Activated CD4-positive, alpha-beta T cell treated with anti-CD3 and anti-CD28 coated beads for 1 hour (primary cell): Measurements from ENCODE around the gene CHST11.

Experiments used
- DNase-seq: peaks from one replicate; pipeline ENCODE4 v3.0.0-alpha.2; 2020

Gene CHST11

DNA sequence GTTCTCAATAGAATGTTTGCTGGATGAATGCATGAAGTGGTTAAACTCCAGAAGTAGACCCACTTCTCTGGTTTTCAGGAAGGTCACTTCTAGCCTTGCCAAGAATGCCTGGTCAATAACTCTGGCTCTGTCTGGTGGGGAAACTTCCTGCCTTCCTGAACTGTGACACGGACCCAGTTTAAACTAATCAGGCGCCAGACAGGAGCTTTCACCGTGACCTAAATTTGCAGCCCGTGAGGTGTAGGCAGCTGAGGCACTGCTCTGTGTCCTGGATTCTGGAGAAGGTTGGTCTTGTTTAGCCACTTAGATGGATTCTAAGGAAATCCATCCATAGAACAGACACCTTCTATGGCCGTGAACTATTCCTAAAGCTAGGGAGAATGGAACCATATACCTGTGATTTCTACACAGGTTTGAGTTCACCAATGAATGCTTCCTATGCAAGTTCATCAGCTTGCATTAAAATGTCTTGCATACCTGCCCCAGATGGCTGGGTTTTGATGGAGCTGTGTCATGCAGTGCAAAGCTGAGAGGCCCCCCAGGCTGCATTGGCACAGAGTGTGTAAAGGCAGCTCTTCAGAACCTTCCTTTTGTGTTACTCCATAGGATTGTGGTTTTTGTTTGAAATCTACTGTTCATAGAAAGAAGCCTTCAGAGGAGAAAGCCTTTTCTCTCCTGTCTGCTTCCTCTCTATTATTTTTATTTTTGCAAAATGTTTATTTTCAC, 4.4 kb downstream of the CHST11 start:
- no peak for DNase-seq

DNA sequence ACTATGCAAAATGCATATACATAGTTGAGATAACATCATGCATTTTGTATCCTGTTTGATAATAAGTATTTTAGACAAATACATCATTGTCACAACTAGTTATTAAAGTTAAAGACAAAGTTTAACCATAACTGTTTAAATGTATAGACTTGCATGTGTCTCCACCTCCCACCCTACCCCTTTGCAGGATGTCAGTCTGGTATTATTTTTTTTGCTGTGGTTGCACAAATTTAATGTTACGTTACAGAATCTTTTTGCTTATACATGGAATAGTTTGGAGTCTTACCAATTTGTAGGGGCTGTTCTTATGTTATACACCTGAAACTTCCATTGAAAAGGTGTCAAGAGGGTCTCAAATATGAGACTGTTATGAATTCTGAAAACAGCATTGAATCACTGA, 5.6 kb downstream of the CHST11 start:
- DNase-seq: no peak

DNA sequence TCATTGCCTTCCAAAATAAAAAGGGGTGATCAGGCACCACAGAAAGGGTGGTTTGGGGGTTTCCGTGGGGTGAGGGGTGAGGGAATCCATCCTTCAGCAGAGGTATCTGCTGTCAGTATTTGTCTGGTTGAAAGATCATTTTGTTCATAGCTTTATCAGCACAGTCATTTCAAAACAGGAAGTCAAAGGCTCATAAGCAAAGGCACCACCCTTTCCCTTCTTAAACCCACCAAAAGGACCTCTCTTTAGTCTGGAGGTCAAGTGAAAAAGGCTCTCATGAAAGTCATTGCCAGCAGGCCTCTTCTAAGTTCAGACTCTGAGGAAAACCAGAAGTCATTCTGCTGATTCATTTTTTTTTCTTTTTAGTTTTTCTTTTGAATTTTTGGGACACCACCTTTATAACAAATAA, 6.2 kb downstream of the CHST11 start:
- no peak for DNase-seq

DNA sequence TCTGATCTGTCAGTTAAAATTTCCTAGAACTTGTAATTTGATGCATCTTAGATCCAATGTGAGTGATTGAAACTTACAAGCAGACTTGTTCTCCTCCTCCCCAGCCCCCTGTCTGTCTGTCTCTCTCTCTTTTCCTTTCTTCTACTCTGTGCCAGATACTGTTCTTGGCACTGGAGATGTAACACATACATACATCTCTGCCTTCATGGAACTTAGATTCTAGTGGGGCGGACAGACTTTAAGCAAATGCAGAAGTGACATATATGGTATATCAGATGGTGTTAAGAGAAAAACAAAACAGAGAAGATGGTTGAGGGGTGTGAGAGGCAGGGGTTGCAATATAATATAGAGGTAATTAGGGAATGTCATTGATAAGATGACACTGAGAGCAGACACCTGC, 6.6 kb downstream of the CHST11 start:
- no peak for DNase-seq

DNA sequence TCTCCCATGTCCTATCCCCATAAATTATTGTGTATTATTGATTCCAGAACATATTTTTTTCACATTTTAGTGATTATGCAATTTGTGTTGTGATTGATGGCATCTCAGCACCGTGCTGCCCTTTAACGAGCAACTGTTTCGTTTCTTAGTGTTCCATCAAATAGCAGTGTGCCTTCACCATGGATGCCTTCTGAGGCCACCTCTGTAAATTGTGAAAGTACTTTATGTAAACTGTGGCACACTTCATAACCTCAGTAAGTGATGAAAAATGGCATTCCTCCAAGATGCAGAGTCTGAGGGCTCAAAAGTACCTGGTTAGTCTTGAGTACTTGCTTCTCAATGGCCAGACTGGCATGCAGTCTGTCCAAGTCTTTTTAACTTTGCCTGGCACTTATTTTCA, 8.2 kb downstream of the CHST11 start:
- DNase-seq: no peak

DNA sequence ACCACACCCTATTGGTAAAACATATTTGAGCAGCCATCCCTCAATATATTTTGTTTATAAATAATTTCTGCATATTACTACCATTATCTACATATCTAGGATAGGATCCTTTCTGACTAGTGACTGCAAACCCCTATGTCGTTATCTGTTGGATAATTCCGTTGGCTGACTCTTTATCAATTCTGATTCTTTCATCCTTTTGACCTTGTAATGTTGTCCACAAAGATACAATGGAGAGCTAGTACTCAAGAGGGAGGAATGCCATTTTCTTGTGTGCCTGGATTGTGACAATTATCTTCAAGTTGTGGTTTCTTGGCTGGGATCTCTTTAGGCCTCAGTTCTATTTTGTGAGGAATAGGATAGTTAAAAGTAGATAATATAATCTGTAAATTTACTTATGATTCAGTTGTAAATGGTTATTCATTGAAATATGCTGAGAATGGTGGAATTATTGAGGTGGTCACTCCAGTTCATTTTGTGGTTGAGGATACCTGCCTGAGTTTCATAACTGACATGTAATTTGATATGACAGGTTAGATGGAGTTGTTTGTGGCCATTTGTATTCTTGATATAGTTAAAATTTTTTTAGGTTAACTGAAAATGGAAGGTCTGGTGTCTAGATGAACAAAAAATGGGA, 10.1 kb downstream of the CHST11 start:
- no peak for DNase-seq

DNA sequence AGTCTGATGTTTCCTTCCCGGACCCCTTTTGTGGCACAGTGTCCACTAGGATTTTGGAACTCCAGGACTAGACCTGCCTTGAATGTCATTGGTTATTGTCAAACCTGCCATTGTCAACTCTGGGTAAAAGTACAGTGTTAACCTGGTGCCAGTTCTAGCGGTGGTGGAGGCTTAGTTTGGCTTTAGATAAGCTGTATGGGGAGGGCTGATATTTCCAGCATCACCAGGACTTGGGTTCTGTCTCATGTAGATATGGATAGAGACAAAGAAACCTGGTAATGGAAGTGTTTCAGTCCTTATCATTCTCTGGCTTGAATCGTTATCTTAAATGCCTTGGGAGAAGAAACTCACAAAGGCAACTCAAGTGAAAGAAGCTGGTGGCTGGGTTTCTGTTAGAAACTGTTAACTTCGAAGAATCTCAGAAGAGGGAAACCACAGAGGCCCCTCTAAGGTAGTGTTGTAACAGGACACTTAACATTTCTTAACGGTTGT, 10.6 kb downstream of the CHST11 start:
- DNase-seq: no peak

DNA sequence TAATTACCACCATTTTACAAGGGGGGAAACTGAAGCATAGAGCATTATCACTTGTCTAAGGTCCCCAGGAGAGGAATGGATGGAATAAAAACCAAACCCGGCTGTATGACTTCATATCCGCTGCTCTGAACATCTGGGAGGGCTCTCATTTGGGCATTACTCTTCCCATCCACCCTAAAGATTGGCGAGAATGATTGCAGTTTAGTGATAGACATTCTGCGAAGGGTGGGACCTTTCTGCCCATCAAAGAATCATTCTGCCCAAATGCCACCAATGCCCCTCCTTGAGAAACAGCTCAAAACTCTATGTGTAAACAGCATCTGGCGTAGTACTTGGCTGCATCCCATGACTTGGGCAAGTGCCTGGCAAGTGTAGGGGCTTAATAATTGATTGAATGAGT, 11.6 kb downstream of the CHST11 start:
- DNase-seq: no peak

DNA sequence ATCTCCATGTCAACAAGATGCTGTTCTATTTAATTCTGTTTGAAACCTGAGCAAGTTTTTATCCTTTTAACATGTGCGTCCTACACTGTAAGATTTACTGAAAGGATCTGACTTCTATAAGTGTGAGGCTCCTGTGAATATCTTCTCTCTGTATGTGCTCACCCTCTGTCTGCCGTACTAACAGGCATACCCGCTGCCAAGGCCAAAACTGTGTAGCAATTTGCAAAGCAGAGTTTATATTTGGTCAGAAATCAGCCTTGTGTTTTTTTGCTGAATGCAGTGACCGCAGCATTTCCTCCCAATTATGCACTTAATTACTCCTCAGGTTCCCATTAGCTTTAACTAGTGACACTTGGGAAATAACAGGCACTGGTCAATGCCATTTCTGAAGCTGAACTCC, 12.3 kb downstream of the CHST11 start:
- no peak for DNase-seq

DNA sequence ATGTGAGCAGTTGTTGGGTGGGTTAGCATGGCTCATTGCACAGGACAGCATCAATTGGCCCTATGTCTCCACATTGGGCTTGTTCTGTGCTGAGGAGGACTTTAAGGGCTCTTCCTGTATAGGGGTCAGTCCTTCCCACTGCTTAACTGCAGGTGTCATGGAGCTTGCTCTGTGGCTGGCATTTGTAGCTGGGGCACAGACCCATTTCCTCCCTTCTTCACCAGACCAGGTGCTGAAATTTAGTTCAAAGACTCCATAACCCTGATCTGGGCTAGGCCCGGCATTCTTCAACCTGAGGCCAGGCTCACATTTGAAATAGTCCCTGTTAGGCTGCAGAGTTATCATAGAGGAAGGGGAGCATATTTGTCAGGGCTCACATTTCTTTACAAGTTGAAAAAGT, 12.8 kb downstream of the CHST11 start:
- DNase-seq: no peak

DNA sequence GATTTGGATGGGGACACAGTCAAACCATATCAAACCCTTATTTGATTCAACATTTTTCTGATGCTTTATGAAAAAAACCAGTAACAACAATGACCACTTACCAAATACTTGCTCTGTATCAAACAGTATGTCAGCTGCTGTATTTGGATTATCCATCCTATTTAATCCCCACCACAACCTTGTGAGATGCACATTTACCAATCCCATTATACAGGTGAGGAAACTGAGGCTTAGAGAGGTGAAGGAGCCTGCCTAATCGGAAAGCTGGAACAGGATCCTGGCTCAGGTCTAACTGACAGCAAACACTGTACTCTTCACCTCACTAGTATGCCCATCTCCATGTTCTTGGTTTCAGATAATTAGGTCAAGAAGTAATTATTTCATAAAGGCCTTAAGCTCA, 13.8 kb downstream of the CHST11 start:
- no peak for DNase-seq

DNA sequence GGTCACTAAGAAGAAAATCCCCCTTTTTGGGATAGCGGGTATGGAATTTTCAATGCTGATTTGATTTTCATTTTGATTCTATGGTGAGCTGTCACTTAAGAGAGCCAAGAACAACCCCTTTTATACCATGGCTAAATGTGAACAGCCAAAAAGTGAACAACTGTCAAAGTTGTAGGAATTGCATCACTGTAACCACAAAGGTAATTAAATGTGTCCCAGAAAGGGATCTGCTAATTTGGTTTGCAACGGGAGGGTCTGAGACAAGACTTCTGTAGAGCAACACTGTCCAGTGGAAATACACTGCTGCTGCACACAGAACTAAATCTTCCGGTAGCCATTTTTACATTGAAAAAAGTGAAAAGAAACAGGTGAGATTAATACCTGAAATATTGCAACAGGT, 14.6 kb downstream of the CHST11 start:
- DNase-seq: no peak

DNA sequence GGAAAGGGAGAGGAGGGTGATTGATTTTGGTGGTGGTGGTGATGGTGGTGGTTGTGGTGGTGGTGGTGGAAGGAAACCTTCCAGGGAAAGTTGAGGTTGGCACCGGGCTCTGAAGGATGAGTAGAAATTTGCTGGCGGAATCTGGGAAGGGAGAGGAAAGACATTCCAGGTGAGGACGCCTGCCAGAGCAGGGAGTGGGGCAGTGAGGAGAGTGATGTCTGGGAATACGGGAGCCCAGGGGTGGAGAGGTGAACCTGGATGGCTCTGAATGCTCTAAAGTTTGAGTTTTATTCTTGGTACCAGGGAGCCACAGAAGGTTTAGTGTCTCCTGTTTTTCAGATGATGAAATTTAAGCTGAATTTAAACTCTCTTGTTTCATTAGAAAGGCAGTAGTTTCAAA, 16.0 kb downstream of the CHST11 start:
- DNase-seq: no peak

DNA sequence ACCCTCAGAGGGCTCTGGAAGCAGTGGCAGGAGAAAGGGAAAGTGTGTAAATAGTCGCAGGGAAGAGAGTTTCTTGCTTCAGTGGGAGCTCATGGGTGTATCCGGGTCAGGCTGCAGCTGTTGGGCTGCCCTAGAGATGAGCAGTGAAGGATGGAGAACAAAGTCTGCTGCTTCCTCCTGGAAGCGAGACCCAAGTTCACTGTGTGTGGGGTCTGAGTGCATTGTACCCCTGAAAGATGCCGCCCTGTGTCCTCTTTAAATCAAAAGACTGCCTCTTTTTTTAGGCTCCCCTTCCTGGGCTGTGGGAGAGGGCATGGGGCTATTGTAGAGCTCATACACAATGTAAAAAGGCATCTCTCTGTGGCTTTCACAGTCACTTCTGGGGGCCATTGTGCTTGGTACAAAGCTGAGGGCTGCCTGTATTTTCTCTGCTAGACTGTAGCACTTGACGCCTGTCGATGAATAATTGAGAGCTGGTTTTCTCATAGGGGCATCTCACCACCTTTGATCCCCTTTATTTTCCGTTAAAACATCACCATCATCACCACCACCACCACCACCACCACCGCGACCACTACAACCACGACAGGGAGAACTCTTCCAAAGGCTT, 16.7 kb downstream of the CHST11 start:
- no peak for DNase-seq

DNA sequence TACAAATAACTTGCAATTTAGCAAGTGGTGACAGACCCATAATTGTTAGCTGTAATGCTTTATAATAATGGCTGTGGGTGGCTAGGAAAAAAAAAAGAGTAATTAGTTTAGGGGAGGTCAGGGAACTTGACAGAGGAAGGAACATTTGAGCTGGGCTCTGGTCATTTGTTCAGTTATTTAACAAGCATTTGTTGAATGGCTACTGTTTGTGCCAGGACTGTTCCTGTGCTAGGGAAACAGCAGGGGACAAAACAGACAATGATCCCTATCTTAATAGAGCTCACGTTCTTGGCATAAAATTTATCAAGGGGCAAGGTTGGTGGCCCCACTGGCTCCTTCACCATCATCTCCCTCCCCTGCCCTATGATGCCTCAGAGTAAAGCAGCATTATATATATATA, 18.5 kb downstream of the CHST11 start:
- DNase-seq: no peak

DNA sequence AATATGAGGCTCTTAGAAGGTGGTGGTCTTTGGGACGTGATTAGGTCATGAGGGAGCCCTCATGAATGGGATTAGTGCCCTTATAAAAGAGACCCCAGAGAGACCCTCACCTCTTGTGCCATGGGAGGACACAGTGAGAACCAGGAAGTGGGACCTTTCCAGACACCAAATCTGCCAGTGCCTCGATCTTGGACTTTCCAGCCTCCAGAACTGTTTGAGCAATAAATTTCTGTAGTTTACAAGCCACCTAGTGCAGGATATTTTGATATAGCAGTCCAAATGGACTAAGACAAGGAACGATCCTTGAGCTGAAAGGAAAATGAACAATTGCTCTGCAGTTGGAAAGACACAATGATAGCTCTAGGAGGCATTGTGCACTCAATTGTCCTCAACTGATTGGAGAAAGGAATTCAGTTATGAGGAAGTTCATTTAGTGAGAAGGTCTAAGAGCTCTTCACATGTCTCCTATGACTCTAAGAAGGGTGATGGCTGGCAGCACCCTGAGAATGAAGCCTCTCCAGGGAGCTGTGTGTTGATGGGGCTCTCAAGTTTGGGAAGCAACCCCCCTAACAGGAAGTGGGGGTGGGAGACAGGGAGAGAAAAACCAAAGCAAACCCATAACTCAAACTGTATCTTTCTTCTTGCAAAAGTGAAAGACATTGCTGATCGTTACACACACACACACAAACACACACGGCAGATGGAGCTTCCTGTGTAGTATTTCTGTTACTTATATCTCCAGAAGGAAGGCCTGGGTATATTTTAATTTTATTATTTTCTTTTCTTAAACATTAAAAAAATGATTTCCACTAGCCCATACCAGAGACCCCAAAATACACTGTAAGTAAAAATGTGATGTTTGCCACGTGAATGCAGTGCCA, 21.0 kb downstream of the CHST11 start:
- no peak for DNase-seq

DNA sequence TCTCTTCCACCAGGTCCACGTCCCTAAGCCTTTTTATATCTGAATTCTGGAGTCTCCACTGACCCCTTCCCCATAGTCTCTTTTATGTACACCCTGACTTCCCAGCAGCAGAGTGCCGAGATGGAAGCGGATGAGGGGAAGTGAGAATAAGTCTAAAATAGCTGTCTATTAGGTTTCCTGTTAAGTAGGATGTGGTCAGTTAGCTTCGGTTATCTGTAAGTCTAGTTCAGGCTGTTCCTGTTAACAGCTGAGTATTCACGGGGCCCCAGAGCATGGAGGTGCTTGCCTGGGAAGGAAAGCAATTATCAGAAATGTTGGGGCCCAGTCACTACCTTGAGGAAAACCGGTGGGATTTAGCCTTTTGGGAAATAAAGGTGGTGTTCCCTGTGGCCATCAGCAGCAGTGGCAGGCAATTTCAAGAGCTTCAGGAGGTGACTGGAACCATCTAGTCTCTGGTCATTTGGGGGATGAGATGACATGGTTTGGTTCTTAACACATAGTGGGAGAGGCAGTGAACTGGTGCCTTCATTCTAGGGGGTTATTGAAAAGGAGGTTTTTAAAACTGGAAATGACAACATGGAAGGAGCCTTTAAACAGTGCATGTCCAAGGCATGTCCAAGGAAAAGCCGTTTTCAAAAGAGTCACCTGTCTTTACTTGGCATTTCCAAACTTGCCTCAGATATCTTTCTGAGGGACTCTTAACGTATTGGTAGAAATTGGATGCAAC, 21.8 kb downstream of the CHST11 start:
- no peak for DNase-seq

DNA sequence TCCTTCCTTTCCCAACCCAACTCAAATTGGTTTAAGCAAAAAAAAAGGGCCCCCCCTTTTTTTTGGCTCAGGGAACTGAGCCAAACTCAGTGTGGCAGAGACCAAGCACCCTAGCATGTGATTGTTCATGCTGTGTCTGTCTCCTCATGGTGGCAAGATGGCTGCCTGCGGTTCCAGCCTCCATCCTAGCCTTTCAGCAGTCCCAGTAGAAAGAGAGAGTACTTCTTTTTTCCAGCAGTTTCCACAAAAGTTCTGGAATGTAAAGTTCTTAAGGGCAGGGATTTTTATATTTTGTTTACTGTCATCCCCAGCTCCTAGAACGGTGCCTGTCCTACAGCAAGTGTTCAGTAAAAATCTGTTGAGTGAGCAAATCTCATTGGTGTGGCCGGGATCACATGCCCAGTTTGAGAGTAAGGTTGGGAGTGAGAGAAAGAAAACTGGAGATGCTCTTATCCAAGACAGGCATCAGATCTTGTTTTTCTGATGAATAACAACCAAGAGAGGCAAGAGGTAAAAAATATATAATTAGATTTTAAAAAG, 22.4 kb downstream of the CHST11 start:
- DNase-seq: no peak

DNA sequence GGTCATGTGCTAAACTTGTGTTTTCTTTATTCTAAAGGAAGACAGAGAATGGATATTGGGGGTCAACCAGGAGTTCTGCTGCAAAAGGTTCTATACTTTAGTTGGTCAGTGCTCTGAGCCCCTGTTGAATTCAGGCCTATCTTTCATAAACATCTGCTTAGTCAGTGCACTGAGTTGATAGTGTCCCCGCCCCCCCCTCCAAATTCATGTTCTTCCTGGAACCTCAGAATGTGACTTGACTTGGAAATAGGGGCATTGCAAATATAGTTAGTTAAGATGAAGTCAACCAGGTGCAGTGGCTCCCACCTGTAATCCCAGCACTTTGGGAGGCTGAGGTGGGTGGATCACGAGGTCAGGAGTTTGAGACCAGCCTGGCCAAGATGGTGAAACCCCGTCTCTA, 23.3 kb downstream of the CHST11 start:
- DNase-seq: no peak

DNA sequence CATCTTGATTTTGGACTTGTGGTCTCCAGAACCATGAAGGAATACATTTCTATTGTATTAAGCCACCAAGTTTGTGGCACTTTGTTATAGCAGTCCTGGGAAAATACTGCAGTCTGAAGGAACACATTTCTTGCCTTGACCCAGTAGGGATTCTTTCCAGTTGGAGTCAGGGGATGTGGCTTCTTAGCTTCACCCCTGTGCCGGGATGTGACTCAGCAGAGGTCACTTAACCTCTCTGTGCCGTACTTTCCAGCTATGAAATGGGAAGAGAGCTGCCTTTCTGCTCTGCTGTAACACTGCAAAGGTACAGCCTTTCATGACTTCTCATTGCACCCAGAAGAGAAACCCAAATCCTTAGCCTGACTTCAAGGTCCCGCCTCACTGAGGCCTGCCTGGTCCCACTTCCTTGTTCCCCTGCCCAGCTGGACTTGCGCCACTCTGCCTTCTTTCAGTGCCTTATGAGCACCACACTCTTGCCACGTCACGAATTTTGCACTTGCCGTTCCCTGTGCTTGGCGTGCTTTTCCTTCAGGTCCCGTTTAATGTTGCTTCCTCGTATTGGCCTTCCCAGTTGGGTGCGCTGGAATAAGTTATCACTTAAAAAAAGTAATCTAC, 24.2 kb downstream of the CHST11 start:
- DNase-seq: no peak

DNA sequence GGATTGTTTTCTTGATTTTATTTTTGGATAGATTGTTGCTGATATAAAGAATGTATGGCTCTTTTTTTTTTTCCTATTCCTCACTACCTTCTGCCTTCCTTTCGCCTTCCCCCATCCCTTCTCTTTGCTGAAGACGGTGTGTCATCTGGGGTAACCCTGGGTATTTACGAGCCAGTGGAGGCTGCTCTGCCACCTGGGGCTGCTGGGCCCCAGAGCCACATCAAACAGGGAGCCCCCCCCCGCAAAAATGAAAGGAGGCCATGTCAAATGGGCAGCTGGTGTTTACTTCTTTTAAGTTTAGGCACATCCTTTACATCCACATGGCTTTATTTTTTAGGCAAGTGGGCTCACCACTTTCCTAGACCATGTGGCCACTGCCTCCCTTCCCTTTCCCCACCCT, 25.4 kb downstream of the CHST11 start:
- DNase-seq: no peak

DNA sequence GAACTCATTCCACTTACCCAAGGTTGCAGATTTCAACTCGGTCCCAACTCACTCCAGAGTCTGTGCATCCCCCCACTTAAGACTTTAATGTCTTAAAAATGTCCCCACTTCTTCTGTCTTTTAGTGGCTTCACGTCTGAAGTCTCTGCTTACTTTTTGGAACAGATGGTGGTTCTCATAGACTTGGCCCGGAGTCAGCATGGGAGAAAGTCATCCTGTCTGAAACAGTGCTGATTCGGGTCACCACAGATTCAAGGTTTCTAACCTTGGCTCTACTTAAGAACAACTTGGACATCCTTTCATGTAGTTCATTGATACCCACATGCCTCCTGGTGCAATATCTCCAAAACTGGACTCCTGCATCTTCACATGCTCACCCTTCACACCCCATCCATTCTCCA, 26.0 kb downstream of the CHST11 start:
- DNase-seq: no peak
